ENCODE results near the gene GNPTAB. TPM values are rescaled to one million over a fixed set of nuclear protein-coding genes. Genes with fewer than 3 reads are reported as not detected.

GNPTAB gene
- total and polyA plus RNA-seq, 2 of the 13 experiments (the other 11 are each of a cell fraction or from before 2014, with no cell fraction given): 13.6 to 19.4 TPM

DNA sequence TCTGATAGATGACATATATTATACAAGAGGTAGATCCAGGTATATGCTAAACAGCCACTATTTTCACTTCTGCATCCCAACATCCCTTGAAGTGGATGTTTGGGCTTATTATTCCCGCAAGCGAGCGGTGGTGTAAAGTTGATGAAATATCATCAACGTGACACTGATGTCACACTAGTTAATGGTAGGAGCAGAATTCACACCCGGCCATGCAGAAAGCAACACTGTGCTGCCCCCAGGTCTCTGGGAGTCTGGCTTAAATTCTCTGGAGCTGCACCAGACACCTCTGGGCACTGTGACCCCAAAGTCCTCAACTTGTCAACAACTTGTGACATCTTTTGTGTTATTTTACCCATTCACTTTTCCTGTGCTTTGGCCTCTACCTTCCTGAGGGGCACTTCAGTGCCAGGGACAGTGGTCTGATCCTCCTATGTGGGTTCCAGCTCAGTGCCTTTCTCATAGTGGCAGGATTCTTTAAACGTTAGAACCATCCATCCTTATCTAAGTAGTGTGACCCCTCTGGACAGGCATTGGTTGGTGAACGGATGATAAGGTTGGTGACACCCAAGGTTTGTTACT is 47.6 kb upstream of the GNPTAB start:
- H3K4me2 ChIP-seq (ENCODE audit: low read depth, low read length): peak overlapping the region; percentile 94
- H2AFZ ChIP-seq (ENCODE audit: low read length): peak overlapping the region; percentile 39
- ChIA-PET POLR2A (interaction anchor here (1.7 to 1.8 kb wide), 2 partner anchors 13 to 48 kb away, joined by 6 to 13 read pairs; partner anchors contain the start of gene GNPTAB), CTCF (ENCODE audit: low intra/inter-chr PET ratio, low total read pairs) (no interaction called here)
- no peaks in the 10 kb centered on the region; a peak in 1 of 5 replicates for H3K27me3 ChIP-seq (ENCODE audit: control insufficient read depth in 1 of 2, insufficient read depth in 2 of 2, low read length in 2 of 2)
- peaks cover 34% of the 10 kb centered on the region for H3K79me2 ChIP-seq (ENCODE audit: insufficient read depth, low read length)
- no peaks in the 10 kb centered on the region for H4K20me1 ChIP-seq (ENCODE audit: insufficient read depth, low read length)
- ATAC-seq (peak; percentile 10), DNase-seq (ENCODE audit: low spot score) (peak; percentile 7), FAIRE-seq (peak; percentile 51)
- TF ChIP-seq ZNF232 (CRISPR knock-in tag; IDR thresholded peaks at IDR 0.05; ENCODE audit: borderline replicate concordance): no peak
- TF ChIP-seq POLR2AphosphoS2 (IDR thresholded peaks at IDR 0.05; ENCODE audit: low read depth, low read length): no peak
- peak; percentile 8; the same call in 1 of the 2 replicates for TF ChIP-seq FOXC1 (CRISPR knock-in tag; IDR thresholded peaks at IDR 0.05; ENCODE audit: borderline replicate concordance)
- TF ChIP-seq SPEN (CRISPR knock-in tag; IDR thresholded peaks at IDR 0.05; ENCODE audit: low read depth): no peak
- no peak for TF ChIP-seq HIVEP1 (CRISPR knock-in tag; IDR thresholded peaks at IDR 0.05)
- TF ChIP-seq, protein P1, sequence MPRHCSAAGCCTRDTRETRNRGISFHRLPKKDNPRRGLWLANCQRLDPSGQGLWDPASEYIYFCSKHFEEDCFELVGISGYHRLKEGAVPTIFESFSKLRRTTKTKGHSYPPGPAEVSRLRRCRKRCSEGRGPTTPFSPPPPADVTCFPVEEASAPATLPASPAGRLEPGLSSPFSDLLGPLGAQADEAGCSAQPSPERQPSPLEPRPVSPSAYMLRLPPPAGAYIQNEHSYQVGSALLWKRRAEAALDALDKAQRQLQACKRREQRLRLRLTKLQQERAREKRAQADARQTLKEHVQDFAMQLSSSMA (CRISPR knock-in tag; IDR thresholded peaks at IDR 0.05): 0 out of 2 replicates have a peak, but pooled peaks have one; percentile 54
- TF ChIP-seq THAP11 (CRISPR knock-in tag; IDR thresholded peaks at IDR 0.05): 0 out of 2 replicates have a peak, but pooled peaks have one; percentile 7
- TF ChIP-seq, protein P2, sequence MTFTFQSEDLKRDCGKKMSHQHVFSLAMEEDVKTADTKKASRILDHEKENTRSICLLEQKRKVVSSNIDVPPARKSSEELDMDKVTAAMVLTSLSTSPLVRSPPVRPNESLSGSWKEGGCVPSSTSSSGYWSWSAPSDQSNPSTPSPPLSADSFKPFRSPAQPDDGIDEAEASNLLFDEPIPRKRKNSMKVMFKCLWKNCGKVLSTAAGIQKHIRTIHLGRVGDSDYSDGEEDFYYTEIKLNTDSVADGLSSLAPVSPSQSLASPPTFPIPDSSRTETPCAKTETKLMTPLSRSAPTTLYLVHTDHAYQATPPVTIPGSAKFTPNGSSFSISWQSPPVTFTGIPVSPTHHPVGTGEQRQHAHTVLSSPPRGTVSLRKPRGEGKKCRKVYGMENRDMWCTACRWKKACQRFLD (CRISPR knock-in tag; IDR thresholded peaks at IDR 0.05; ENCODE audit: borderline replicate concordance): no peak
- TF ChIP-seq SSRP1 (CRISPR knock-in tag; IDR thresholded peaks at IDR 0.05): 0 out of 2 replicates have a peak, but pooled peaks have one; percentile 41
- TF ChIP-seq NFYC (CRISPR knock-in tag; IDR thresholded peaks at IDR 0.05): peak; percentile 6; the same call in 1 of the 2 replicates
- peaks cover 0 to 4% of the 10 kb centered on the region in 2 experiments; a peak in 1 of 5 replicates for H3K36me3 ChIP-seq (replicated peaks in 1 of 2; ENCODE audit: control insufficient read depth in 1 of 2, insufficient read depth in 2 of 2, low read length in 2 of 2)
- peak overlapping the region; percentile 81 to 89 (median 85) for H3K4me3 ChIP-seq (replicated peaks in 1 of 3; ENCODE audit: insufficient read depth in 1 of 3, low read depth in 2 of 3, low read length in 3 of 3)
- peak overlapping the region; percentile 93 for H3K27ac ChIP-seq (ENCODE audit: extremely low read length, insufficient read depth, low read length)
- H3K9ac ChIP-seq (ENCODE audit: insufficient read depth, low read depth, low read length): peak overlapping the region; percentile 88
- no peaks in the 10 kb centered on the region for H3K9me3 ChIP-seq (ENCODE audit: low read length)
- BruUV-seq (replicated peaks): TSS peak; percentile 70
- peaks cover 64% of the 10 kb centered on the region for H3K4me1 ChIP-seq (ENCODE audit: insufficient read depth, low read length)
- in situ Hi-C loops (cut with HindIII; ENCODE audit: extremely low pct_ligation_motif_present, low pct_unique_long_range_greater_than_20kb) (no loop called here), intact Hi-C loops (cut with micrococcal nuclease; ENCODE audit: unreplicated experiment) (loop anchor here (2.0 kb wide), 1 partner anchor 30 kb away; no protein-coding TSS in a partner anchor)
- whole genome bisulfite sequencing (ENCODE audit: low lambda C conversion rate): 6% methylated on average over 7 of the region's 7 CpGs
